H1 (cell line): Measurements from ENCODE around the gene EPM2A. TPM values are rescaled to one million over a fixed set of nuclear protein-coding genes. Genes with fewer than 3 reads are reported as not detected.

Experiments
- CTCF ChIA-PET: fragments of 300-600 bp; sonication (Branson Sonifier 250); formaldehyde crosslinking; loops from one replicate; lab custom pipeline; 2021; ENCODE audit not compliant: partially characterized antibody; lab: Charles Lee
- POLR2A ChIA-PET: fragments of 300-600 bp; sonication (Branson Sonifier 250); formaldehyde crosslinking; loops from one replicate; lab custom pipeline; 2021; ENCODE audit warnings: inconsistent platforms; ENCODE audit not compliant: partially characterized antibody; lab: Charles Lee
- DNase-seq, 2 experiments: peaks; one replicate each; pipeline versions ENCODE4 v3.0.0 to v3.0.0-alpha.2; 2010 to 2022; ENCODE audit warnings: low spot score in 2 of 2, low read depth in 1 of 2, mixed read lengths in 1 of 2
- FAIRE-seq: peaks from 2 replicates; lab custom pipeline; 2011; peaks lifted over from hg19 to GRCh38; lab: Jason Lieb, UNC
- H2AFZ ChIP-seq: 2 replicates; pipeline ENCODE4 v1.8.1; 2012; ENCODE audit warnings: low read length, inconsistent platforms
- H2AK5ac ChIP-seq: 2 replicates; pipeline ENCODE4 v1.6.1; 2013; ENCODE audit warnings: low read depth, low read length
- H2BK120ac ChIP-seq: replicated peaks from 2 replicates; pipeline ENCODE3; 2013; ENCODE audit warnings: low read depth, low read length, inconsistent platforms
- H2BK12ac ChIP-seq: 2 replicates; pipeline ENCODE4 v1.6.1; 2013; ENCODE audit warnings: low read depth, low read length
- H2BK15ac ChIP-seq: 2 replicates; pipeline ENCODE4 v1.6.1; 2013; ENCODE audit warnings: low read length
- H2BK20ac ChIP-seq: 2 replicates; pipeline ENCODE4 v1.6.1; 2013; ENCODE audit warnings: low read length
- H2BK5ac ChIP-seq: 2 replicates; pipeline ENCODE4 v1.6.1; 2013; ENCODE audit warnings: low read depth, low read length
- H3K14ac ChIP-seq: 2 replicates; pipeline ENCODE4 v1.6.1; 2013; ENCODE audit warnings: inconsistent platforms; ENCODE audit not compliant: insufficient read length
- H3K18ac ChIP-seq: 2 replicates; pipeline ENCODE4 v1.6.1; 2013; ENCODE audit warnings: low read length; ENCODE audit errors: extremely low read depth
- H3K23ac ChIP-seq: 2 replicates; pipeline ENCODE4 v1.6.1; 2013; ENCODE audit warnings: inconsistent platforms; ENCODE audit not compliant: insufficient read length
- H3K23me2 ChIP-seq: 2 replicates; pipeline ENCODE4 v1.6.1; 2013; ENCODE audit warnings: low read depth, low read length
- H3K27ac ChIP-seq: 2 replicates; pipeline ENCODE4 v1.6.1; 2011; ENCODE audit warnings: low read depth, low read length, inconsistent platforms
- H3K27me3 ChIP-seq, 4 experiments: replicated peaks in 1 of 4; 1 replicate in 1 of 4; 2 replicates in 3 of 4; pipeline versions ENCODE4 v1.6.1 to v1.8.1; 2011 to 2013; ENCODE audit warnings: low read length in 3 of 4, mild to moderate bottlenecking in 3 of 4, inconsistent platforms in 2 of 4, mixed read lengths in 2 of 4, moderate library complexity in 1 of 4; ENCODE audit not compliant: control insufficient read depth in 3 of 4, insufficient read depth in 3 of 4; ENCODE audit errors: extremely low read depth in 1 of 4
- H3K36me3 ChIP-seq, 4 experiments: 2 replicates each; pipeline versions ENCODE4 v1.6.1 to v1.8.1; 2011 to 2013; ENCODE audit warnings: mild to moderate bottlenecking in 4 of 4, low read length in 3 of 4, moderate library complexity in 2 of 4, control low read depth in 1 of 4, inconsistent platforms in 1 of 4; ENCODE audit not compliant: insufficient read depth in 4 of 4, control insufficient read depth in 2 of 4
- H3K4ac ChIP-seq: replicated peaks from 2 replicates; pipeline ENCODE3; 2013; ENCODE audit warnings: low read length, low read depth, mixed read lengths, inconsistent platforms; ENCODE audit not compliant: insufficient read length
- H3K4me1 ChIP-seq, 4 experiments: replicated peaks in 1 of 4; 1 replicate in 1 of 4; 2 replicates in 3 of 4; pipeline versions ENCODE4 v1.6.1 to v1.8.1; 2011 to 2013; ENCODE audit warnings: low read length in 3 of 4, inconsistent platforms in 2 of 4, mixed read lengths in 1 of 4; ENCODE audit not compliant: insufficient read depth in 4 of 4, control insufficient read depth in 3 of 4
- H3K4me2 ChIP-seq, 2 experiments: 2 replicates each; pipeline versions ENCODE4 v1.6.1 to v1.8.1; 2011 to 2013; ENCODE audit warnings: low read depth in 2 of 2, low read length in 2 of 2, control low read depth in 1 of 2, inconsistent platforms in 1 of 2, mild to moderate bottlenecking in 1 of 2; ENCODE audit not compliant: insufficient read depth in 1 of 2
- H3K4me3 ChIP-seq, 4 experiments: fragments of 200-600, 300-600 bp in 1 of 4; sonication (generic), shearing (Covaris generic), sonication (Bioruptor Twin) in 1 of 4; 2 replicates each; pipeline versions ENCODE4 v1.5.1 to v1.8.1; 2011 to 2016; ENCODE audit warnings: low read length in 4 of 4, low read depth in 3 of 4, control low read depth in 2 of 4, inconsistent platforms in 2 of 4, mild to moderate bottlenecking in 2 of 4, mixed read lengths in 1 of 4, moderate library complexity in 1 of 4; ENCODE audit not compliant: insufficient read depth in 2 of 4; ENCODE audit errors: extremely low read depth in 1 of 4
- H3K56ac ChIP-seq: replicated peaks from 2 replicates; pipeline ENCODE3; 2013; ENCODE audit warnings: low read depth, mild to moderate bottlenecking, mixed read lengths, low read length, inconsistent platforms; ENCODE audit not compliant: insufficient read length
- H3K79me1 ChIP-seq: 2 replicates; pipeline ENCODE4 v1.6.1; 2013; ENCODE audit warnings: low read depth, low read length, control low read depth
- H3K79me2 ChIP-seq, 2 experiments: 2 replicates each; pipeline versions ENCODE4 v1.6.1 to v1.8.1; 2012 to 2013; ENCODE audit warnings: low read length in 2 of 2, mild to moderate bottlenecking in 2 of 2, inconsistent platforms in 1 of 2; ENCODE audit not compliant: insufficient read depth in 2 of 2, control insufficient read depth in 1 of 2
- H3K9ac ChIP-seq, 4 experiments: replicated peaks in 1 of 4; 1 replicate in 1 of 4; 2 replicates in 3 of 4; pipeline versions ENCODE4 v1.6.1 to v1.8.1; 2011 to 2013; ENCODE audit warnings: low read depth in 3 of 4, low read length in 3 of 4, control low read depth in 2 of 4, mild to moderate bottlenecking in 2 of 4, moderate library complexity in 2 of 4, inconsistent platforms in 1 of 4; ENCODE audit errors: extremely low read depth in 1 of 4
- H3K9me3 ChIP-seq, 2 experiments: 2 replicates each; pipeline versions ENCODE4 v1.6.1 to v1.8.1; 2012 to 2013; ENCODE audit warnings: mild to moderate bottlenecking in 2 of 2, moderate library complexity in 2 of 2, control low read depth in 1 of 2, inconsistent platforms in 1 of 2, low read depth in 1 of 2, low read length in 1 of 2, mixed read lengths in 1 of 2; ENCODE audit not compliant: insufficient read depth in 2 of 2
- H4K20me1 ChIP-seq, 2 experiments: replicated peaks in 1 of 2; 2 replicates each; pipeline versions ENCODE3 to v1.8.1; 2011 to 2013; ENCODE audit warnings: inconsistent platforms in 2 of 2, low read length in 2 of 2, mild to moderate bottlenecking in 1 of 2; ENCODE audit not compliant: insufficient read depth in 2 of 2, control insufficient read depth in 1 of 2
- H4K5ac ChIP-seq: 2 replicates; pipeline ENCODE4 v1.6.1; 2013; ENCODE audit warnings: low read length, low read depth, mixed read lengths, inconsistent platforms; ENCODE audit not compliant: insufficient read length
- H4K8ac ChIP-seq: 2 replicates; pipeline ENCODE4 v1.8.0; 2013; ENCODE audit warnings: mild to moderate bottlenecking, moderate library complexity, low read length, inconsistent platforms; ENCODE audit not compliant: insufficient read depth; ENCODE audit errors: extremely low read depth
- H4K91ac ChIP-seq: replicated peaks from 2 replicates; pipeline ENCODE3; 2013; ENCODE audit warnings: low read length, mixed read lengths, inconsistent platforms; ENCODE audit not compliant: insufficient read length
- CREB1 ChIP-seq: IDR thresholded peaks from 2 replicates; pipeline ENCODE4 v1.6.1; 2012; ENCODE audit warnings: inconsistent platforms
- E2F6 ChIP-seq: IDR thresholded peaks from 2 replicates; pipeline ENCODE4 v1.6.1; 2012; ENCODE audit warnings: inconsistent platforms
- KDM1A ChIP-seq: fragments of 200-600, 300-600 bp; sonication (generic); IDR thresholded peaks from 2 replicates; pipeline ENCODE4 v1.7.1; 2016; ENCODE audit warnings: mild to moderate bottlenecking, low read length, borderline replicate concordance
- KDM5A ChIP-seq: fragments of 200-600 bp; IDR thresholded peaks from 2 replicates; pipeline ENCODE4 v1.7.1; 2012; ENCODE audit warnings: mild to moderate bottlenecking, low read length, inconsistent platforms, mixed read lengths
- MAX ChIP-seq: IDR thresholded peaks from 2 replicates; pipeline ENCODE4 v1.6.1; 2012; ENCODE audit warnings: inconsistent platforms
- NRF1 ChIP-seq: IDR thresholded peaks from 2 replicates; pipeline ENCODE4 v1.6.1; 2011; ENCODE audit warnings: mild to moderate bottlenecking, low read depth, low read length, improper control_type of control experiment
- POLR2AphosphoS5 ChIP-seq: IDR thresholded peaks from 2 replicates; pipeline ENCODE4 v1.6.1; 2011; ENCODE audit warnings: low read depth, low read length
- RAD21 ChIP-seq, 2 experiments: IDR thresholded peaks in 1 of 2; conservative IDR thresholded peaks in 1 of 2; 2 replicates each; pipeline ENCODE4 v1.6.1; 2011; ENCODE audit warnings: low read depth in 2 of 2, low read length in 2 of 2, improper control_type of control experiment in 1 of 2, inconsistent platforms in 1 of 2, mild to moderate bottlenecking in 1 of 2, moderate library complexity in 1 of 2
- RNF2 ChIP-seq: fragments of 200-900, 300-1000 bp; sonication (generic); IDR thresholded peaks from 2 replicates; pipeline ENCODE4 v1.7.1; 2016; ENCODE audit warnings: borderline replicate concordance, low read depth, mild to moderate bottlenecking, antibody characterized with exemption, low read length; ENCODE audit not compliant: poor library complexity, severe bottlenecking; ENCODE audit errors: missing control alignments
- RXRA ChIP-seq: IDR thresholded peaks from 2 replicates; pipeline ENCODE4 v1.6.1; 2011; ENCODE audit warnings: low read depth, mild to moderate bottlenecking, low read length, moderate library complexity; ENCODE audit not compliant: insufficient read depth
- TEAD4 ChIP-seq: IDR thresholded peaks from 2 replicates; pipeline ENCODE4 v1.6.1; 2012; ENCODE audit warnings: low read depth, low read length, inconsistent platforms, mixed read lengths
- USF2 ChIP-seq: IDR thresholded peaks from 2 replicates; pipeline ENCODE4 v1.6.1; 2011; ENCODE audit warnings: low read length, improper control_type of control experiment
- WGBS, 2 experiments: shearing (Covaris generic) in 1 of 2; methylation state at CpG; one replicate each; pipeline versions ENCODE4 v1.1.6 to v1.1.7; 2013 to 2015; ENCODE audit warnings: low lambda C conversion rate in 2 of 2, mixed read lengths in 2 of 2, inconsistent platforms in 1 of 2, low coverage in 1 of 2, missing lambda C conversion rate in 1 of 2; ENCODE audit not compliant: insufficient replicate concordance in 2 of 2, insufficient coverage in 1 of 2, insufficient read length in 1 of 2; ENCODE audit errors: extremely low coverage in 1 of 2, missing lambda C conversion rate in 1 of 2; 5-methylcytosine and 5-hydroxymethylcytosine counted together
- polyA plus RNA-seq, 7 experiments: library from polyadenylated mRNA; depleted of rRNA in 3 of 7; stranded (reverse) in 5 of 7; unstranded in 2 of 7; fragments of >200 nt in 5 of 7; fragments of 200-250 nt in 2 of 7; gene quantifications; 1 replicate in 5 of 7; 2 replicates in 1 of 7; 4 replicates in 1 of 7; pipeline versions ENCODE4 v1.2.1 to v1.2.3, GENCODE V29; 2011 to 2013; ENCODE audit warnings: missing spikeins in 2 of 7, mixed read lengths in 2 of 7
- total RNA-seq: library from RNA; stranded (reverse); fragmentation: NEBNext Ultra II Directional; extraction: Animal tissue kit (Norgen Biotek cat#: 25700); gene quantifications from 2 replicates; pipeline ENCODE4 v1.2.1, GENCODE V29; 2021

Gene EPM2A
- total and polyA plus RNA-seq, 2 of the 8 experiments (the other 6 are each of a cell fraction or from before 2014, with no cell fraction given) = 2.3 to 6.2 TPM

DNA sequence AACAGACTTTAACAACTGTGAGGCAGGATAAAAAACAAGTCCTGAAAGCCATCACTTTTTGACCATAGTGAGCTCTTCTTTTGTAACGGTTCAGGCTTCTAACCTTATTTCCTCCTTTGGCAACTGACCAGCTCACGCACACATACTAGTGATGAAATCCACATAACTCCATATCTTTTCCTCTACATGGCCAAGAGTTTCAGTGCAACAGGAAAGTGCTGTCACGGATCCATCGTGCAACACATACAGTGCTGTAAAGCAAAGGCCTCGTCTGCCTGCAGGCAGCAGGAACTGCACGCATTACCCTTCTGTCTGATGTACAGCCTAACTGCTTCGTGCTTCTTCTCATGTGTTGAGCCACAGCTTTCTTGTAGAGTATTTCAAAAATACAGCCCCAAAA is 108.5 kb downstream of the EPM2A start:
- Histone ChIP-seq H2BK15ac (no peak overlapping the region), H3K4ac (no peak overlapping the region), H3K9me3 (no peaks in the 10 kb centered on the region), H3K14ac (no peak overlapping the region), H2AFZ (no peak overlapping the region), H3K23ac (no peak overlapping the region), H3K4me1 (no peaks in the 10 kb centered on the region), H2BK20ac (no peak overlapping the region), H2BK5ac (no peak overlapping the region), H3K79me1 (no peaks in the 10 kb centered on the region; the same call in 1 of the 2 replicates), H3K4me3 (no peak overlapping the region), H3K23me2 (no peaks in the 10 kb centered on the region), H4K91ac (no peak overlapping the region), H3K36me3 (no peaks in the 10 kb centered on the region), H4K20me1 (no peaks in the 10 kb centered on the region), H2BK120ac (no peak overlapping the region), H4K8ac (no peak overlapping the region), H3K9ac (no peak overlapping the region), H3K27ac (no peak overlapping the region), H3K27me3 (no peaks in the 10 kb centered on the region), H2BK12ac (no peak overlapping the region), H2AK5ac (no peak overlapping the region), H4K5ac (no peak overlapping the region), H3K79me2 (no peaks in the 10 kb centered on the region), H3K4me2 (no peak overlapping the region), H3K18ac (no peak overlapping the region), H3K56ac (no peak overlapping the region)
- WGBS, 2 experiments = 91% methylated on average over 7 of the region's 7 CpGs; no CpG with 5 or more reads in 1 of the 2 experiments
- CTCF ChIA-PET = interaction anchor here (0.5 to 1.2 kb wide), 3 partner anchors 10 to 718 kb away, joined by 3 to 4 read pairs (median 3); no protein-coding TSS in a partner anchor
- FAIRE-seq = no peak
- POLR2A ChIA-PET = no interaction called here
- DNase-seq = no peak
- no peak for TF ChIP-seq E2F6
- TF ChIP-seq RAD21 (IDR thresholded peaks at IDR 0.05 in 1 of 2, conservative IDR thresholded peaks at IDR 0.05 in 1 of 2; ENCODE audit: low read depth in 2 of 2, low read length in 2 of 2) = no peak
- TF ChIP-seq POLR2AphosphoS5 = no peak
- no peak for TF ChIP-seq KDM5A
- no peak for TF ChIP-seq NRF1
- no peak for TF ChIP-seq RXRA
- TF ChIP-seq CREB1 = no peak
- no peak for TF ChIP-seq MAX
- TF ChIP-seq RNF2 = no peak
- TF ChIP-seq USF2 = no peak
- no peak for TF ChIP-seq KDM1A
- no peak for TF ChIP-seq TEAD4
